H1 (cell line): ENCODE measurements around the gene CAP2. TPM values are rescaled to one million over a fixed set of nuclear protein-coding genes. Genes with fewer than 3 reads are reported as not detected.

Experiments
- CTCF ChIA-PET: fragments of 300-600 bp; sonication (Branson Sonifier 250); formaldehyde crosslinking; loops from one replicate; lab custom pipeline; 2021; ENCODE audit not compliant: partially characterized antibody; lab: Charles Lee
- POLR2A ChIA-PET: fragments of 300-600 bp; sonication (Branson Sonifier 250); formaldehyde crosslinking; loops from one replicate; lab custom pipeline; 2021; ENCODE audit warnings: inconsistent platforms; ENCODE audit not compliant: partially characterized antibody; lab: Charles Lee
- DNase-seq, 2 experiments: peaks; one replicate each; pipeline versions ENCODE4 v3.0.0 to v3.0.0-alpha.2; 2010 to 2022; ENCODE audit warnings: low spot score in 2 of 2, low read depth in 1 of 2, mixed read lengths in 1 of 2
- FAIRE-seq: peaks from 2 replicates; lab custom pipeline; 2011; peaks lifted over from hg19 to GRCh38; lab: Jason Lieb, UNC
- H2AFZ ChIP-seq: 2 replicates; pipeline ENCODE4 v1.8.1; 2012; ENCODE audit warnings: low read length, inconsistent platforms
- H2AK5ac ChIP-seq: 2 replicates; pipeline ENCODE4 v1.6.1; 2013; ENCODE audit warnings: low read depth, low read length
- H2BK120ac ChIP-seq: replicated peaks from 2 replicates; pipeline ENCODE3; 2013; ENCODE audit warnings: low read depth, low read length, inconsistent platforms
- H2BK12ac ChIP-seq: 2 replicates; pipeline ENCODE4 v1.6.1; 2013; ENCODE audit warnings: low read depth, low read length
- H2BK15ac ChIP-seq: 2 replicates; pipeline ENCODE4 v1.6.1; 2013; ENCODE audit warnings: low read length
- H2BK20ac ChIP-seq: 2 replicates; pipeline ENCODE4 v1.6.1; 2013; ENCODE audit warnings: low read length
- H2BK5ac ChIP-seq: 2 replicates; pipeline ENCODE4 v1.6.1; 2013; ENCODE audit warnings: low read depth, low read length
- H3K14ac ChIP-seq: 2 replicates; pipeline ENCODE4 v1.6.1; 2013; ENCODE audit warnings: inconsistent platforms; ENCODE audit not compliant: insufficient read length
- H3K18ac ChIP-seq: 2 replicates; pipeline ENCODE4 v1.6.1; 2013; ENCODE audit warnings: low read length; ENCODE audit errors: extremely low read depth
- H3K23ac ChIP-seq: 2 replicates; pipeline ENCODE4 v1.6.1; 2013; ENCODE audit warnings: inconsistent platforms; ENCODE audit not compliant: insufficient read length
- H3K23me2 ChIP-seq: 2 replicates; pipeline ENCODE4 v1.6.1; 2013; ENCODE audit warnings: low read depth, low read length
- H3K27ac ChIP-seq: 2 replicates; pipeline ENCODE4 v1.6.1; 2011; ENCODE audit warnings: low read depth, low read length, inconsistent platforms
- H3K27me3 ChIP-seq, 4 experiments: replicated peaks in 1 of 4; 1 replicate in 1 of 4; 2 replicates in 3 of 4; pipeline versions ENCODE4 v1.6.1 to v1.8.1; 2011 to 2013; ENCODE audit warnings: low read length in 3 of 4, mild to moderate bottlenecking in 3 of 4, inconsistent platforms in 2 of 4, mixed read lengths in 2 of 4, moderate library complexity in 1 of 4; ENCODE audit not compliant: control insufficient read depth in 3 of 4, insufficient read depth in 3 of 4; ENCODE audit errors: extremely low read depth in 1 of 4
- H3K36me3 ChIP-seq, 4 experiments: 2 replicates each; pipeline versions ENCODE4 v1.6.1 to v1.8.1; 2011 to 2013; ENCODE audit warnings: mild to moderate bottlenecking in 4 of 4, low read length in 3 of 4, moderate library complexity in 2 of 4, control low read depth in 1 of 4, inconsistent platforms in 1 of 4; ENCODE audit not compliant: insufficient read depth in 4 of 4, control insufficient read depth in 2 of 4
- H3K4ac ChIP-seq: replicated peaks from 2 replicates; pipeline ENCODE3; 2013; ENCODE audit warnings: low read length, low read depth, mixed read lengths, inconsistent platforms; ENCODE audit not compliant: insufficient read length
- H3K4me1 ChIP-seq, 4 experiments: replicated peaks in 1 of 4; 1 replicate in 1 of 4; 2 replicates in 3 of 4; pipeline versions ENCODE4 v1.6.1 to v1.8.1; 2011 to 2013; ENCODE audit warnings: low read length in 3 of 4, inconsistent platforms in 2 of 4, mixed read lengths in 1 of 4; ENCODE audit not compliant: insufficient read depth in 4 of 4, control insufficient read depth in 3 of 4
- H3K4me2 ChIP-seq, 2 experiments: 2 replicates each; pipeline versions ENCODE4 v1.6.1 to v1.8.1; 2011 to 2013; ENCODE audit warnings: low read depth in 2 of 2, low read length in 2 of 2, control low read depth in 1 of 2, inconsistent platforms in 1 of 2, mild to moderate bottlenecking in 1 of 2; ENCODE audit not compliant: insufficient read depth in 1 of 2
- H3K4me3 ChIP-seq, 4 experiments: fragments of 200-600, 300-600 bp in 1 of 4; sonication (generic), shearing (Covaris generic), sonication (Bioruptor Twin) in 1 of 4; 2 replicates each; pipeline versions ENCODE4 v1.5.1 to v1.8.1; 2011 to 2016; ENCODE audit warnings: low read length in 4 of 4, low read depth in 3 of 4, control low read depth in 2 of 4, inconsistent platforms in 2 of 4, mild to moderate bottlenecking in 2 of 4, mixed read lengths in 1 of 4, moderate library complexity in 1 of 4; ENCODE audit not compliant: insufficient read depth in 2 of 4; ENCODE audit errors: extremely low read depth in 1 of 4
- H3K56ac ChIP-seq: replicated peaks from 2 replicates; pipeline ENCODE3; 2013; ENCODE audit warnings: low read depth, mild to moderate bottlenecking, mixed read lengths, low read length, inconsistent platforms; ENCODE audit not compliant: insufficient read length
- H3K79me1 ChIP-seq: 2 replicates; pipeline ENCODE4 v1.6.1; 2013; ENCODE audit warnings: low read depth, low read length, control low read depth
- H3K79me2 ChIP-seq, 2 experiments: 2 replicates each; pipeline versions ENCODE4 v1.6.1 to v1.8.1; 2012 to 2013; ENCODE audit warnings: low read length in 2 of 2, mild to moderate bottlenecking in 2 of 2, inconsistent platforms in 1 of 2; ENCODE audit not compliant: insufficient read depth in 2 of 2, control insufficient read depth in 1 of 2
- H3K9ac ChIP-seq, 4 experiments: replicated peaks in 1 of 4; 1 replicate in 1 of 4; 2 replicates in 3 of 4; pipeline versions ENCODE4 v1.6.1 to v1.8.1; 2011 to 2013; ENCODE audit warnings: low read depth in 3 of 4, low read length in 3 of 4, control low read depth in 2 of 4, mild to moderate bottlenecking in 2 of 4, moderate library complexity in 2 of 4, inconsistent platforms in 1 of 4; ENCODE audit errors: extremely low read depth in 1 of 4
- H3K9me3 ChIP-seq, 2 experiments: 2 replicates each; pipeline versions ENCODE4 v1.6.1 to v1.8.1; 2012 to 2013; ENCODE audit warnings: mild to moderate bottlenecking in 2 of 2, moderate library complexity in 2 of 2, control low read depth in 1 of 2, inconsistent platforms in 1 of 2, low read depth in 1 of 2, low read length in 1 of 2, mixed read lengths in 1 of 2; ENCODE audit not compliant: insufficient read depth in 2 of 2
- H4K20me1 ChIP-seq, 2 experiments: replicated peaks in 1 of 2; 2 replicates each; pipeline versions ENCODE3 to v1.8.1; 2011 to 2013; ENCODE audit warnings: inconsistent platforms in 2 of 2, low read length in 2 of 2, mild to moderate bottlenecking in 1 of 2; ENCODE audit not compliant: insufficient read depth in 2 of 2, control insufficient read depth in 1 of 2
- H4K5ac ChIP-seq: 2 replicates; pipeline ENCODE4 v1.6.1; 2013; ENCODE audit warnings: low read length, low read depth, mixed read lengths, inconsistent platforms; ENCODE audit not compliant: insufficient read length
- H4K8ac ChIP-seq: 2 replicates; pipeline ENCODE4 v1.8.0; 2013; ENCODE audit warnings: mild to moderate bottlenecking, moderate library complexity, low read length, inconsistent platforms; ENCODE audit not compliant: insufficient read depth; ENCODE audit errors: extremely low read depth
- H4K91ac ChIP-seq: replicated peaks from 2 replicates; pipeline ENCODE3; 2013; ENCODE audit warnings: low read length, mixed read lengths, inconsistent platforms; ENCODE audit not compliant: insufficient read length
- CBX8 ChIP-seq: fragments of 300-800, 300-1000 bp; sonication (generic); IDR thresholded peaks from 2 replicates; pipeline ENCODE4 v1.7.1; 2016; ENCODE audit warnings: low read depth, low read length, borderline replicate concordance
- CREB1 ChIP-seq: IDR thresholded peaks from 2 replicates; pipeline ENCODE4 v1.6.1; 2012; ENCODE audit warnings: inconsistent platforms
- EP300 ChIP-seq, 2 experiments: IDR thresholded peaks; 1 replicate in 1 of 2; 2 replicates in 1 of 2; pipeline ENCODE4 v1.6.1; 2011 to 2012; ENCODE audit warnings: low read depth in 2 of 2, low read length in 2 of 2, mild to moderate bottlenecking in 2 of 2, borderline replicate concordance in 1 of 2, inconsistent platforms in 1 of 2, moderate library complexity in 1 of 2
- JUND ChIP-seq: IDR thresholded peaks from 2 replicates; pipeline ENCODE4 v1.6.1; 2011; ENCODE audit warnings: mild to moderate bottlenecking, improper control_type of control experiment, low read length
- KDM4A ChIP-seq: IDR thresholded peaks from one replicate; pipeline ENCODE4 v1.7.1; 2012; ENCODE audit warnings: low read depth, mild to moderate bottlenecking, moderate library complexity, low read length, inconsistent platforms; ENCODE audit not compliant: severe bottlenecking
- KDM5A ChIP-seq: fragments of 200-600 bp; IDR thresholded peaks from 2 replicates; pipeline ENCODE4 v1.7.1; 2012; ENCODE audit warnings: mild to moderate bottlenecking, low read length, inconsistent platforms, mixed read lengths
- POLR2A ChIP-seq, 2 experiments: IDR thresholded peaks; 1 replicate in 1 of 2; 2 replicates in 1 of 2; pipeline ENCODE4 v1.6.1; 2011; ENCODE audit warnings: low read depth in 2 of 2, low read length in 2 of 2, mild to moderate bottlenecking in 2 of 2; ENCODE audit errors: control extremely low read depth in 1 of 2
- SIX5 ChIP-seq: IDR thresholded peaks from 2 replicates; pipeline ENCODE4 v1.6.1; 2011; ENCODE audit warnings: mild to moderate bottlenecking, low read depth, low read length
- SP2 ChIP-seq: IDR thresholded peaks from 2 replicates; pipeline ENCODE4 v1.6.1; 2012; ENCODE audit warnings: mild to moderate bottlenecking, low read length, inconsistent platforms
- SP4 ChIP-seq: IDR thresholded peaks from 2 replicates; pipeline ENCODE4 v1.6.1; 2012; ENCODE audit warnings: low read length, inconsistent platforms
- YY1 ChIP-seq: IDR thresholded peaks from 2 replicates; pipeline ENCODE4 v1.6.1; 2011; ENCODE audit warnings: low read depth, mild to moderate bottlenecking, low read length
- WGBS, 2 experiments: shearing (Covaris generic) in 1 of 2; methylation state at CpG; one replicate each; pipeline versions ENCODE4 v1.1.6 to v1.1.7; 2013 to 2015; ENCODE audit warnings: low lambda C conversion rate in 2 of 2, mixed read lengths in 2 of 2, inconsistent platforms in 1 of 2, low coverage in 1 of 2, missing lambda C conversion rate in 1 of 2; ENCODE audit not compliant: insufficient replicate concordance in 2 of 2, insufficient coverage in 1 of 2, insufficient read length in 1 of 2; ENCODE audit errors: extremely low coverage in 1 of 2, missing lambda C conversion rate in 1 of 2; 5-methylcytosine and 5-hydroxymethylcytosine counted together
- polyA plus RNA-seq, 7 experiments: library from polyadenylated mRNA; depleted of rRNA in 3 of 7; stranded (reverse) in 5 of 7; unstranded in 2 of 7; fragments of >200 nt in 5 of 7; fragments of 200-250 nt in 2 of 7; gene quantifications; 1 replicate in 5 of 7; 2 replicates in 1 of 7; 4 replicates in 1 of 7; pipeline versions ENCODE4 v1.2.1 to v1.2.3, GENCODE V29; 2011 to 2013; ENCODE audit warnings: missing spikeins in 2 of 7, mixed read lengths in 2 of 7
- total RNA-seq: library from RNA; stranded (reverse); fragmentation: NEBNext Ultra II Directional; extraction: Animal tissue kit (Norgen Biotek cat#: 25700); gene quantifications from 2 replicates; pipeline ENCODE4 v1.2.1, GENCODE V29; 2021
- TF ChIP-seq, protein P1 (sequence below): IDR thresholded peaks from 2 replicates; pipeline ENCODE4 v1.6.1; 2011; ENCODE audit warnings: low read length, improper control_type of control experiment

The CAP2 gene
- total and polyA plus RNA-seq, 2 of the 8 experiments (the other 6 are each of a cell fraction or from before 2014, with no cell fraction given) = 7.2 to 10.0 TPM

DNA sequence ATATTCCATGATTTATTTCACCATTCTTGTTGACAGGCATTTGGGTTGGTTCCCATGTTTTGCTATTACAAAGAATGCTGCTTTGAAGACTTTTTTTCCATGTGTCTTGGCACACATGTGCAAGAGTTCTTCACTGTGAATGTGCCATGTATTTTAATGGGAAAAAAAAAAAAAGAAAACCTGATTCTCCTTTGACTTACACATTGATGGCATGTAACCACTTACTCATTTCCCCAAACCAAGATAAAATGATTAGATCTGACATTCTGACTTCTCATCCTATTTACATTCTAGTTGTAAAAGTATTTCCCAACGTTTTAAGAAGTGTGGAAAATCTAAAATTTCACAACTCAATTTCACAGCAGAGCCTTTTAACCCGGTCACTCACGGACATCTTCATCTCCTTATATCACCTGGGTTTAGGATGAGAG lies 4.4 kb downstream of the CAP2 start:
- ChIA-PET CTCF (no interaction called here), POLR2A (no interaction called here)
- Histone ChIP-seq H3K27me3 (no peaks in the 10 kb centered on the region), H2BK20ac (no peak overlapping the region), H2AK5ac (no peak overlapping the region), H3K4me1 (peaks cover 0 to 3% (median 0%) of the 10 kb centered on the region in 4 experiments; a peak in 2 of 7 replicates), H4K91ac (no peak overlapping the region), H2BK5ac (no peak overlapping the region), H2AFZ (no peak overlapping the region), H4K5ac (no peak overlapping the region), H3K23ac (no peak overlapping the region), H3K56ac (no peak overlapping the region), H3K4ac (no peak overlapping the region), H2BK120ac (no peak overlapping the region), H2BK15ac (no peak overlapping the region), H3K79me2 (peaks cover 0 to 27% of the 10 kb centered on the region in 2 experiments; a peak in 2 of 4 replicates), H3K4me2 (no peak overlapping the region), H3K27ac (no peak overlapping the region), H3K79me1 (no peaks in the 10 kb centered on the region), H3K9me3 (0 out of 4 replicates have a peak, but pooled peaks cover 0 to 5% of the 10 kb centered on the region in 2 experiments), H3K23me2 (peaks cover 7% of the 10 kb centered on the region), H3K9ac (no peak overlapping the region), H3K18ac (no peak overlapping the region), H3K14ac (no peak overlapping the region), H3K4me3 (no peak overlapping the region), H4K20me1 (no peaks in the 10 kb centered on the region), H4K8ac (no peak overlapping the region), H3K36me3 (peaks cover 0 to 3% (median 0%) of the 10 kb centered on the region in 4 experiments; a peak in 2 of 8 replicates), H2BK12ac (no peak overlapping the region)
- no peak for FAIRE-seq
- TF ChIP-seq KDM4A (no peak), SP2 (no peak), EP300 (IDR thresholded peaks at IDR 0.05; ENCODE audit: borderline replicate concordance in 1 of 2, low read depth in 2 of 2, low read length in 2 of 2) (no peak), POLR2A (IDR thresholded peaks at IDR 0.05; ENCODE audit: control extremely low read depth in 1 of 2, low read depth in 2 of 2, low read length in 2 of 2) (no peak), JUND (no peak), SP4 (no peak), KDM5A (no peak), SIX5 (no peak), CREB1 (no peak), YY1 (no peak), CBX8 (no peak)
- TF ChIP-seq, protein P1, sequence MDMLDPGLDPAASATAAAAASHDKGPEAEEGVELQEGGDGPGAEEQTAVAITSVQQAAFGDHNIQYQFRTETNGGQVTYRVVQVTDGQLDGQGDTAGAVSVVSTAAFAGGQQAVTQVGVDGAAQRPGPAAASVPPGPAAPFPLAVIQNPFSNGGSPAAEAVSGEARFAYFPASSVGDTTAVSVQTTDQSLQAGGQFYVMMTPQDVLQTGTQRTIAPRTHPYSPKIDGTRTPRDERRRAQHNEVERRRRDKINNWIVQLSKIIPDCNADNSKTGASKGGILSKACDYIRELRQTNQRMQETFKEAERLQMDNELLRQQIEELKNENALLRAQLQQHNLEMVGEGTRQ = no peak
- no peak for DNase-seq
- WGBS, 2 experiments = 90% methylated on average over 3 of the region's 3 CpGs; no CpG with 5 or more reads in 1 of the 2 experiments
